ENCODE measurements around the gene ENOX1.

DNA sequence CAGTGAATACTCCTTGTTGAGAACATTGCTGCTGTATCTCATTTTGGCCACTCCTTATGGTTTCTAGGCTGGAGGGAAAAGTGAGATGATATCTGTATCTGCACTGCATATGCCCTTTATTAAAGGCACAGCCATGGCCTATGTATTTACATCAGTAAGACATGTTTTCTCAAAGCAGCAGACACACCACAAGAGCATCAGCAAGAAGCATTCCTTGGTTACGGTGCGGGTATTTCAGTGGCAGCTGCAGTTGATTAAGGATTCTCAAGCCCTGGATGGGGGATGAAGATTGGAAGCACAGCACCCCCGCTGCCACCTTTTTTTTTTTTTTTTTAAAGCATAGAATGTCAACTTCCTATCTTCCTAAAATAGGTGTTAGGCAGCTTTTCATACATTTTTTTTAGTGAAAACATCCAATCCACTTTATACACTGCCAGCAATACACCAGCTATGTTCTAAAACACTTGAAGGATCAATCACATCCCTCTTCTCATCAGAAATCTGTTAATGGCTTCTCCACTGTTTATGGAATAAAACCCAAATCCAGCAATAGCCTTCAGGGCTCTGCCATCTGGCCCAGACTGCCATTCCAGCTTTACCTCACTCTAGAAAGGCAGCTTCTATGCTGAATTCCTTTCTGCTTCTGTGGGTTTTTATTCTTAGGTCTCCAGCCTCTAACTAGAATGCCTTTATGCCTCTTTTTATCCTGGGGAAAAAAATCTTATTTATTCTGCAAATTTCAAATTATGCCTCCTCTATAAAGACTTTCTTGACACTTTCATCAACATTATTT lies 432.4 kb downstream of the ENOX1 start:
- TF ChIP-seq, protein P1, sequence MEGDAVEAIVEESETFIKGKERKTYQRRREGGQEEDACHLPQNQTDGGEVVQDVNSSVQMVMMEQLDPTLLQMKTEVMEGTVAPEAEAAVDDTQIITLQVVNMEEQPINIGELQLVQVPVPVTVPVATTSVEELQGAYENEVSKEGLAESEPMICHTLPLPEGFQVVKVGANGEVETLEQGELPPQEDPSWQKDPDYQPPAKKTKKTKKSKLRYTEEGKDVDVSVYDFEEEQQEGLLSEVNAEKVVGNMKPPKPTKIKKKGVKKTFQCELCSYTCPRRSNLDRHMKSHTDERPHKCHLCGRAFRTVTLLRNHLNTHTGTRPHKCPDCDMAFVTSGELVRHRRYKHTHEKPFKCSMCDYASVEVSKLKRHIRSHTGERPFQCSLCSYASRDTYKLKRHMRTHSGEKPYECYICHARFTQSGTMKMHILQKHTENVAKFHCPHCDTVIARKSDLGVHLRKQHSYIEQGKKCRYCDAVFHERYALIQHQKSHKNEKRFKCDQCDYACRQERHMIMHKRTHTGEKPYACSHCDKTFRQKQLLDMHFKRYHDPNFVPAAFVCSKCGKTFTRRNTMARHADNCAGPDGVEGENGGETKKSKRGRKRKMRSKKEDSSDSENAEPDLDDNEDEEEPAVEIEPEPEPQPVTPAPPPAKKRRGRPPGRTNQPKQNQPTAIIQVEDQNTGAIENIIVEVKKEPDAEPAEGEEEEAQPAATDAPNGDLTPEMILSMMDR (IDR thresholded peaks at IDR 0.05) = no peak
- TF ChIP-seq EZH2phosphoT487 (IDR thresholded peaks at IDR 0.05) (no peak), EZH2 (IDR thresholded peaks at IDR 0.05) (no peak)
